DOHH2 (cell line): ENCODE results near the gene GALNTL6.

Source experiments
- H3F3A ChIP-seq: fragments of 200-600 bp; sonication (generic), shearing (Covaris generic); 2 replicates; pipeline ENCODE4 v1.6.0; 2016; ENCODE audit warnings: antibody characterized with exemption, mild to moderate bottlenecking; ENCODE audit not compliant: control insufficient read depth, insufficient read depth
- H3K27ac ChIP-seq: fragments of 200-600 bp; sonication (generic); 2 replicates; pipeline ENCODE4 v1.5.1; 2014; ENCODE audit warnings: low read depth, mild to moderate bottlenecking, low read length, moderate library complexity
- H3K27me3 ChIP-seq: fragments of 200-600 bp; sonication (generic); 2 replicates; pipeline ENCODE4 v1.6.1; 2014; ENCODE audit warnings: mild to moderate bottlenecking, low read length, mixed read lengths; ENCODE audit not compliant: control insufficient read depth
- H3K36me3 ChIP-seq: fragments of 200-600 bp; sonication (generic); 2 replicates; pipeline ENCODE4 v1.6.1; 2014; ENCODE audit warnings: mild to moderate bottlenecking, low read length, moderate library complexity, mixed read lengths; ENCODE audit not compliant: control insufficient read depth
- H3K4me1 ChIP-seq: fragments of 200-600 bp; sonication (generic); 2 replicates; pipeline ENCODE4 v1.6.1; 2014; ENCODE audit warnings: mild to moderate bottlenecking, low read length, mixed read lengths; ENCODE audit not compliant: control insufficient read depth
- H3K4me2 ChIP-seq: fragments of 200-600 bp; sonication (generic); 2 replicates; pipeline ENCODE4 v1.6.0; 2014; ENCODE audit warnings: mild to moderate bottlenecking, low read length, moderate library complexity
- H3K4me3 ChIP-seq: fragments of 200-600 bp; sonication (generic); 2 replicates; pipeline ENCODE4 v1.5.1; 2014; ENCODE audit warnings: mild to moderate bottlenecking, low read length, mixed read lengths
- H3K79me2 ChIP-seq: fragments of 200-600 bp; sonication (generic); 2 replicates; pipeline ENCODE4 v1.6.1; 2014; ENCODE audit warnings: mild to moderate bottlenecking, low read length, mixed read lengths; ENCODE audit not compliant: control insufficient read depth
- H3K9me2 ChIP-seq: fragments of 200-600 bp; sonication (generic); replicated peaks from 2 replicates; pipeline ENCODE4 v1.6.1; 2014; ENCODE audit warnings: mild to moderate bottlenecking, low read length, mixed read lengths; ENCODE audit not compliant: control insufficient read depth
- H3K9me3 ChIP-seq: fragments of 200-600 bp; sonication (generic); 2 replicates; pipeline ENCODE4 v1.6.1; 2014; ENCODE audit warnings: antibody characterized with exemption, low read length, mixed read lengths; ENCODE audit not compliant: control insufficient read depth, insufficient read depth
- H4K20me1 ChIP-seq: fragments of 200-600 bp; sonication (generic); 2 replicates; pipeline ENCODE4 v1.6.0; 2014; ENCODE audit warnings: low read depth, mild to moderate bottlenecking, antibody characterized with exemption, low read length, moderate library complexity; ENCODE audit not compliant: control insufficient read depth, insufficient read depth
- EZH2phosphoT487 ChIP-seq: fragments of 200-600 bp; sonication (generic); IDR thresholded peaks from 2 replicates; pipeline ENCODE4 v1.6.1; 2017; ENCODE audit warnings: borderline replicate concordance, mild to moderate bottlenecking, antibody characterized with exemption, low read length, moderate library complexity, mixed read lengths
- TF ChIP-seq, protein P1 (sequence below): fragments of 200-600 bp; sonication (generic); IDR thresholded peaks from one replicate; pipeline ENCODE4 v1.5.1; 2014; ENCODE audit warnings: antibody characterized with exemption, mild to moderate bottlenecking, low read depth, low read length; ENCODE audit not compliant: poor library complexity, severe bottlenecking

Gene GALNTL6

DNA sequence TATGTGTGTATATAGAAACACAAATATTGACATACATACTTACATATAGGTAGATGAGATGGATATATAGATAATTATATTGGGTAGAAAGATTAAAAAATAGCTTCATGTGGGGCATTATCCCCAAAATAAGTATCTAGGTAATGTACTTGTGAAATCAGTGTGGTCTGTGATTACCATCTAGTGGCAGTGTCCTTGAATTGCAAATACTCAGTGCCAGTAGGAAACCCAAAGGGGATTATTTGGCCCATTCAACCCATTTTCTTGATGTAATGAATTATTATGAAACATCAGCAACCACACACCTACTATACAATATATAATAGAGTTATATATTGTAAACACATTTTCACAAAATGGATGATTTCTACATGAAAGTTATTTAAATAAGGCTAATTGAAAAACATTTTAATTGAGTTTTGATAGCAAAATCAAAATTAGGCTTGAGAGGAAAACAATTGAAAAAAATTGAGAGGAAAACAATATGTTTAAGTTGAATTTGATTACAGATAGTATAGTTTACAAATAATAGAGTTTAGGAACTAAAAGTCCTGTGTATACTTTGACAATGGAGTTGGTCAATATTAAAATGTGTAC is 389.4 kb downstream of the GALNTL6 start:
- H3K79me2 ChIP-seq = no peaks in the 10 kb centered on the region
- H3K9me2 ChIP-seq = no peaks in the 10 kb centered on the region
- H3K4me2 ChIP-seq = no peak overlapping the region
- H3K9me3 ChIP-seq = no peaks in the 10 kb centered on the region
- H3K4me1 ChIP-seq = 0 out of 2 replicates have a peak, but pooled peaks cover 3% of the 10 kb centered on the region
- TF ChIP-seq EZH2phosphoT487 = no peak
- TF ChIP-seq, protein P1, sequence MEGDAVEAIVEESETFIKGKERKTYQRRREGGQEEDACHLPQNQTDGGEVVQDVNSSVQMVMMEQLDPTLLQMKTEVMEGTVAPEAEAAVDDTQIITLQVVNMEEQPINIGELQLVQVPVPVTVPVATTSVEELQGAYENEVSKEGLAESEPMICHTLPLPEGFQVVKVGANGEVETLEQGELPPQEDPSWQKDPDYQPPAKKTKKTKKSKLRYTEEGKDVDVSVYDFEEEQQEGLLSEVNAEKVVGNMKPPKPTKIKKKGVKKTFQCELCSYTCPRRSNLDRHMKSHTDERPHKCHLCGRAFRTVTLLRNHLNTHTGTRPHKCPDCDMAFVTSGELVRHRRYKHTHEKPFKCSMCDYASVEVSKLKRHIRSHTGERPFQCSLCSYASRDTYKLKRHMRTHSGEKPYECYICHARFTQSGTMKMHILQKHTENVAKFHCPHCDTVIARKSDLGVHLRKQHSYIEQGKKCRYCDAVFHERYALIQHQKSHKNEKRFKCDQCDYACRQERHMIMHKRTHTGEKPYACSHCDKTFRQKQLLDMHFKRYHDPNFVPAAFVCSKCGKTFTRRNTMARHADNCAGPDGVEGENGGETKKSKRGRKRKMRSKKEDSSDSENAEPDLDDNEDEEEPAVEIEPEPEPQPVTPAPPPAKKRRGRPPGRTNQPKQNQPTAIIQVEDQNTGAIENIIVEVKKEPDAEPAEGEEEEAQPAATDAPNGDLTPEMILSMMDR = peak; percentile 50
- no peak overlapping the region for H3K4me3 ChIP-seq
- no peaks in the 10 kb centered on the region for H4K20me1 ChIP-seq
- no peaks in the 10 kb centered on the region for H3F3A ChIP-seq
- no peaks in the 10 kb centered on the region for H3K36me3 ChIP-seq
- no peaks in the 10 kb centered on the region for H3K27me3 ChIP-seq
- H3K27ac ChIP-seq = no peak overlapping the region

DNA sequence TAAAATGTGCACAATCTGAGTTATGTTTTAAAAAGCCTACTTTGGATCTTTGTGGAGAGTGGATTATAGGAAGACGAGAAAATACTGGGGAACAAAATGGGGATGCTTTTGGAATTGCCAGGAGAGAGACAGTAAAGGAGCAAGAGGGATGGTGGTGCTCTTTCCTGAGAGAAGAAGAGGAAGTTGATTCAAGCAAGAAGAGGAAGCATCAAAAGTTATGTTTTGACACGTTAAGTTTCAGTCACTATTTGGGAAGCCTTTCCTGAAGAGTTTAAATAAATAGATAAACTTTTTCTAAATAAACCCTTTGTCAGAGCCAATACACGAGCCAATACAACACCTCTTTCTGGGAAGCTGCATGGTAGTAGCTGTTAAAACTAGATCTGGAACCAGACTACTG is 394.1 kb downstream of the GALNTL6 start:
- Histone ChIP-seq H3K9me3 (no peaks in the 10 kb centered on the region), H3K79me2 (no peaks in the 10 kb centered on the region), H3K4me1 (0 out of 2 replicates have a peak, but pooled peaks cover 3% of the 10 kb centered on the region), H3K36me3 (no peaks in the 10 kb centered on the region), H4K20me1 (no peaks in the 10 kb centered on the region), H3K27ac (no peak overlapping the region), H3K4me3 (no peak overlapping the region), H3K9me2 (no peaks in the 10 kb centered on the region), H3K27me3 (no peaks in the 10 kb centered on the region), H3F3A (no peaks in the 10 kb centered on the region), H3K4me2 (no peak overlapping the region)
- TF ChIP-seq, protein P1 = no peak

DNA sequence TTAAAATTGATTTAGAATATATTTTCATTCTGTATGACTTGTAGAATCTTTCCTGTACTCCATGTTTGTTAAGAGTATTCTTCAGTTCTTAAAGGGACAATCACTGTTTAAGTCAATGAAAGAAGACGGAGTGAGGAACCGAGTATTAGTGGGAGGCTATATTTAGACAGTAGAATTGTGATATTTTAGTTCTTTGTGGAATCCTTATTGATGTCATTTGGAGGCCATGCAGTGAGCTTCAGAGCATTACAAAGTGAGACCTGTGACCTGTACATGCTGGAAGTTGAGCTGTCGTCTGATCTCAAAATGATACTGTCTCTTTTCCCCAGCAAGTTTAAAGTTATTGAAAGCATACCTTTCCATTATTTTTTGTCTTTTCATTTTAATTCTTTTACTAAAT is 394.7 kb downstream of the GALNTL6 start:
- no peaks in the 10 kb centered on the region for H3K9me2 ChIP-seq
- H4K20me1 ChIP-seq = no peaks in the 10 kb centered on the region
- no peaks in the 10 kb centered on the region for H3K79me2 ChIP-seq
- H3F3A ChIP-seq = no peaks in the 10 kb centered on the region
- H3K4me3 ChIP-seq = no peak overlapping the region
- no peak overlapping the region for H3K27ac ChIP-seq
- H3K27me3 ChIP-seq = no peaks in the 10 kb centered on the region
- H3K36me3 ChIP-seq = no peaks in the 10 kb centered on the region
- H3K4me1 ChIP-seq = 0 out of 2 replicates have a peak, but pooled peaks cover 3% of the 10 kb centered on the region
- no peaks in the 10 kb centered on the region for H3K9me3 ChIP-seq
- no peak overlapping the region for H3K4me2 ChIP-seq
- TF ChIP-seq, protein P1 = no peak
- TF ChIP-seq EZH2phosphoT487 = no peak
